ENCODE results near the gene LYPD3. TPM values are rescaled to one million over a fixed set of nuclear protein-coding genes. Genes with fewer than 3 reads are reported as not detected.
A peak's percentile ranks its signal among the peaks of the same experiment; 100 is the strongest.

LYPD3 gene
- total and polyA plus RNA-seq, 11 donors: 0.08 to 0.77 (median 0.37) TPM; not detected in 4

- peaks cover 0 to 14% (median 7%) of the 10 kb centered on the region in 12 donors for H3K4me1 ChIP-seq
- peaks cover 0 to 44% (median 31%) of the 10 kb centered on the region in 9 donors for H3K36me3 ChIP-seq
- H3K9me3 ChIP-seq: no peaks in the 10 kb centered on the region
- ATAC-seq (no peak), DNase-seq (no peak)
- H3K4me3 ChIP-seq: no peak overlapping the region
- no peaks in the 10 kb centered on the region for H3K27me3 ChIP-seq
- WGBS, 4 donors: 79 to 86% (median 82%) methylated on average over 8 of the region's 8 CpGs
- intact Hi-C loops (cut with DNase I): no loop called here
- H3K27ac ChIP-seq: no peak overlapping the region
- TF ChIP-seq POLR2A (IDR thresholded peaks at IDR 0.05): no peak
- no peak for TF ChIP-seq CTCF (IDR thresholded peaks at IDR 0.05)
Measured at GRCh38 chr19:43495082-43495481, 29.7 kb upstream of the LYPD3 start.

GRCh38 chr19:43490759-43491158, 25.4 kb upstream of the LYPD3 start:
- DNase-seq (no peak), ATAC-seq (no peak)
- TF ChIP-seq POLR2A (IDR thresholded peaks at IDR 0.05) (no peak), CTCF (IDR thresholded peaks at IDR 0.05) (no peak)
- H3K9me3 ChIP-seq: no peaks in the 10 kb centered on the region
- H3K36me3 ChIP-seq: peaks cover 0 to 24% (median 17%) of the 10 kb centered on the region in 9 donors
- 89 to 98% (median 93%) methylated on average over 5 of the region's 5 CpGs for WGBS, 4 donors
- intact Hi-C loops (cut with DNase I): no loop called here
- H3K27me3 ChIP-seq: no peaks in the 10 kb centered on the region
- no peak overlapping the region for H3K4me3 ChIP-seq
- H3K4me1 ChIP-seq: no peaks in the 10 kb centered on the region
- no peak overlapping the region for H3K27ac ChIP-seq

GRCh38 chr19:43489979-43490599, 24.7 kb upstream of the LYPD3 start:
- H3K27me3 ChIP-seq: no peaks in the 10 kb centered on the region
- ATAC-seq: no peak
- TF ChIP-seq CTCF (IDR thresholded peaks at IDR 0.05): no peak
- no peak for TF ChIP-seq POLR2A (IDR thresholded peaks at IDR 0.05)
- H3K27ac ChIP-seq: peak overlapping the region in 4 of 12 donors; percentile 1 to 34 (median 14)
- WGBS, 4 donors: 91 to 93% (median 92%) methylated on average over 7 of the region's 7 CpGs
- intact Hi-C loops (cut with DNase I): no loop called here
- H3K4me1 ChIP-seq: no peaks in the 10 kb centered on the region
- H3K9me3 ChIP-seq: no peaks in the 10 kb centered on the region
- no peak overlapping the region for H3K4me3 ChIP-seq
- H3K36me3 ChIP-seq: peaks cover 0 to 17% (median 10%) of the 10 kb centered on the region in 9 donors
- DNase-seq: no peak

GRCh38 chr19:43489310-43489709, 23.9 kb upstream of the LYPD3 start:
- H3K9me3 ChIP-seq: no peaks in the 10 kb centered on the region
- DNase-seq: no peak
- no peaks in the 10 kb centered on the region for H3K4me1 ChIP-seq
- 52 to 67% (median 59%) methylated on average over 5 of the region's 5 CpGs for whole genome bisulfite sequencing, 4 donors
- H3K4me3 ChIP-seq: no peak overlapping the region
- H3K27me3 ChIP-seq: no peaks in the 10 kb centered on the region
- intact Hi-C loops (cut with DNase I): no loop called here
- peak overlapping the region in 3 of 12 donors; percentile 1 to 34 (median 4) for H3K27ac ChIP-seq
- TF ChIP-seq CTCF (IDR thresholded peaks at IDR 0.05) (no peak), POLR2A (IDR thresholded peaks at IDR 0.05) (no peak)
- H3K36me3 ChIP-seq: peaks cover 0 to 15% (median 2%) of the 10 kb centered on the region in 9 donors
- peak in 2 of 4 donors; percentile 42 to 55 for ATAC-seq
